Lower lobe of right lung (tissue), 2 donors: ENCODE measurements around the gene ST6GALNAC4. TPM values are rescaled to one million over a fixed set of nuclear protein-coding genes. Genes with fewer than 3 reads are reported as not detected.
A peak's percentile ranks its signal among the peaks of the same experiment; 100 is the strongest.

Experiments
- ATAC-seq, 2 donors: fragments of 200-7000 bp; cut with Tn5 transposase; one replicate each; pipeline ENCODE4 v1.9.1; 2020 to 2022; ENCODE audit warnings: mild to moderate bottlenecking in 2 of 2, moderate library complexity in 2 of 2
- DNase-seq: peaks from one replicate; pipeline ENCODE4 v3.0.0-alpha.2; 2020
- H3K27ac ChIP-seq: fragments of 200-600 bp; one replicate; pipeline ENCODE4 v1.8.0; 2022
- H3K27me3 ChIP-seq: fragments of 200-600 bp; one replicate; pipeline ENCODE4 v1.8.0; 2022; ENCODE audit warnings: low read depth
- H3K36me3 ChIP-seq: fragments of 200-600 bp; one replicate; pipeline ENCODE4 v1.8.0; 2022; ENCODE audit warnings: mild to moderate bottlenecking
- H3K4me1 ChIP-seq: fragments of 200-600 bp; one replicate; pipeline ENCODE4 v1.8.0; 2022
- H3K4me3 ChIP-seq: fragments of 200-600 bp; one replicate; pipeline ENCODE4 v1.8.0; 2022; ENCODE audit warnings: mild to moderate bottlenecking
- H3K9me3 ChIP-seq: fragments of 200-600 bp; one replicate; pipeline ENCODE4 v1.8.0; 2022
- CTCF ChIP-seq: fragments of 200-600 bp; IDR thresholded peaks from one replicate; pipeline ENCODE4 v1.8.0; 2022; ENCODE audit warnings: antibody characterized with exemption, mild to moderate bottlenecking
- intact Hi-C: fragments of 100-400 bp; cut with DNase I; formaldehyde crosslinking; loops from one replicate; pipeline ENCODE4 v1.11.0; 2022
- total RNA-seq: library from RNA; stranded (reverse); fragmentation: NEBNext Ultra II Directional; extraction: Animal tissue kit (Norgen Biotek cat#: 25700); gene quantifications from one replicate; pipeline ENCODE4 v1.2.1, GENCODE V29; 2021
- donor health status: DM: no; HTN: yes; CAD: no; lungs with severe emphysema.

The ST6GALNAC4 gene
- total RNA-seq, 1 donor from 2014 or later: 45.6 TPM

- peak; percentile 94 for TF ChIP-seq CTCF
- Histone ChIP-seq H3K4me3 (no peak overlapping the region), H3K4me1 (peaks cover 57% of the 10 kb centered on the region), H3K27ac (peak overlapping the region; percentile 53), H3K27me3 (no peaks in the 10 kb centered on the region), H3K9me3 (no peaks in the 10 kb centered on the region), H3K36me3 (peaks cover 46% of the 10 kb centered on the region)
- ATAC-seq (peak; percentile 86 to 90), DNase-seq (peak; percentile 92)
- intact Hi-C loops: no loop called here
Observed at GRCh38 chr9:127869310-127870152, 47.3 kb downstream of the ST6GALNAC4 start.

- peaks cover 51% of the 10 kb centered on the region for H3K4me1 ChIP-seq
- peak overlapping the region; percentile 65 for H3K27ac ChIP-seq
- no peak for DNase-seq
- no peak overlapping the region for H3K4me3 ChIP-seq
- intact Hi-C loops: no loop called here
- H3K36me3 ChIP-seq: peaks cover 46% of the 10 kb centered on the region
- ATAC-seq: no peak
- no peak for TF ChIP-seq CTCF
- H3K9me3 ChIP-seq: no peaks in the 10 kb centered on the region
- H3K27me3 ChIP-seq: no peaks in the 10 kb centered on the region
Observed at GRCh38 chr9:127868278-127868902, 48.5 kb downstream of the ST6GALNAC4 start.

- no peak for TF ChIP-seq CTCF
- peaks cover 40% of the 10 kb centered on the region for H3K36me3 ChIP-seq
- ATAC-seq (no peak), DNase-seq (no peak)
- peaks cover 54% of the 10 kb centered on the region for H3K4me1 ChIP-seq
- H3K27ac ChIP-seq: peak overlapping the region; percentile 65
- H3K9me3 ChIP-seq: no peaks in the 10 kb centered on the region
- H3K4me3 ChIP-seq: peak overlapping the region; percentile 14
- intact Hi-C loops: no loop called here
- H3K27me3 ChIP-seq: no peaks in the 10 kb centered on the region
Observed at GRCh38 chr9:127867356-127868277, 49.2 kb downstream of the ST6GALNAC4 start.

- Histone ChIP-seq H3K36me3 (peaks cover 30% of the 10 kb centered on the region), H3K4me3 (no peak overlapping the region), H3K27me3 (no peaks in the 10 kb centered on the region), H3K27ac (no peak overlapping the region), H3K4me1 (peaks cover 64% of the 10 kb centered on the region), H3K9me3 (no peaks in the 10 kb centered on the region)
- DNase-seq: no peak
- intact Hi-C loops: no loop called here
- ATAC-seq: no peak
- TF ChIP-seq CTCF: no peak
Observed at GRCh38 chr9:127866535-127866934, 50.3 kb downstream of the ST6GALNAC4 start.
